ENCODE measurements around the gene KIF26B. TPM values are rescaled to one million over a fixed set of nuclear protein-coding genes. Genes with fewer than 3 reads are reported as not detected.

KIF26B gene
- polyA plus RNA-seq, 1 donor from 2014 or later = 6.3 TPM

DNA sequence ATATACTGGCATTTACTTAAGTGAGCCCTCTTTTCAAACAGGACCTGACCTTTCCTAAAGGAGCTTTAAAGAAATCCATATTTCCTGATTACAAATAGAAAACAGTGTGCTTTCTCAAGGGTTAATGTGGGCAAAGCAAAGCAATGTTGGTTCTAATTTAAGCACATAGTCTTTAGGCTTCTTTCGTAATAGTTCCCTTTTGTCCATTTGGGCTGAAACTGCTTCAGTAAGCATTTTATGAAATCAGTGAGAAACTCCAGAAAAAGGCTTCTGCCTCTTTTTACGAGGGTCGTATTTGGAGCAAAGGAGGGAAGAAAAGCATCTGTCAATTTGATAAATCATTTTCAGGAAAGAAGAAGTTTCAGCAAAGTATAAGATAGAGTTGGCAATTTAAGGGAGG lies 331.2 kb downstream of the KIF26B start:
- no peak overlapping the region for H3K9ac ChIP-seq (ENCODE audit: low read length)
- no peaks in the 10 kb centered on the region for H3K9me2 ChIP-seq (ENCODE audit: insufficient read depth, low read length)
- no peak for TF ChIP-seq EZH2 (IDR thresholded peaks at IDR 0.05; ENCODE audit: borderline replicate concordance, insufficient read depth, low read length, poor library complexity, severe bottlenecking)
- no peaks in the 10 kb centered on the region for H3K9me3 ChIP-seq (ENCODE audit: low read length)
- no peaks in the 10 kb centered on the region for H3K79me2 ChIP-seq (replicated peaks; ENCODE audit: insufficient read depth, low read length)
- no peak overlapping the region for H2AFZ ChIP-seq (ENCODE audit: low read depth, low read length)
- H3K4me3 ChIP-seq (ENCODE audit: low read length) = no peak overlapping the region
- H3K27ac ChIP-seq (ENCODE audit: low read length) = no peak overlapping the region
- H3F3A ChIP-seq (ENCODE audit: insufficient read depth, low read length, poor library complexity, severe bottlenecking) = no peaks in the 10 kb centered on the region
- H4K20me1 ChIP-seq (ENCODE audit: insufficient read depth) = no peaks in the 10 kb centered on the region
- no peak overlapping the region for H3K4me2 ChIP-seq (ENCODE audit: low read length)
- no peaks in the 10 kb centered on the region for H3K27me3 ChIP-seq (ENCODE audit: insufficient read depth, low read depth, low read length)
- no peaks in the 10 kb centered on the region for H3K36me3 ChIP-seq (ENCODE audit: insufficient read depth, low read length)

DNA sequence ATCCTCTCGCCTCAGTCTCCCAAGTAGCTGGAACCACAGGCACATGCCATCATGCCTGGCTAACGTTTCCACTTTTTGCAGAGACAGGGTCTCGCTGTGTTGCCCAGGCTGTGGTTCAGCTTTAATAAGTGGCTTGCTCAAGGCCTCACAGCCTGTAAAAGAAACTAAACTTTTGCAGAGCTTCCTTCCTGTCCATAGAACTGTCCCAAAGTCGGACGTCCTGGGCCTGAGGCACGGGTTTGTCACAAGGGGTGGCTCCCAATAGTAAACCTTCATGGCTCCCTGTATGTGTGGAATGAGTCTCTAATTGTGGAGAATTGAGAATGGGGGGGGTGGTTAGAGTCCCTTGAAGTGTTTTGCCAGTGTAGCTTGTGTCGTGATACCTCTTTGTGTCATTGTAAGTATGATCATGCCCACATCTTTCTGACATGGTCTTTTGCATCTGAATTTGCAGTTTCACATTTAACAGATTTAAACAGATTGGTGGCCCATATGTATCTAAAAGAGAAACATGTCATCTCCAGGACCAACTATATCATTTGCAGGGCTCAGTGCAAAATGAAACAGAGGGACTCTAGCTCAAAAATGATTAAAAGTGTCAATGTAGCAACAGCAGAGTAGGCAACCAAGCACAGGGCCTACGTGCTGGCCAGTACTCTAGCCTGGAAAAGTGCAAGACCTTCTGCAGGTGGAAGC lies 332.1 kb downstream of the KIF26B start:
- no peaks in the 10 kb centered on the region for H3F3A ChIP-seq (ENCODE audit: insufficient read depth, low read length, poor library complexity, severe bottlenecking)
- no peaks in the 10 kb centered on the region for H3K9me2 ChIP-seq (ENCODE audit: insufficient read depth, low read length)
- no peak overlapping the region for H3K9ac ChIP-seq (ENCODE audit: low read length)
- no peaks in the 10 kb centered on the region for H3K36me3 ChIP-seq (ENCODE audit: insufficient read depth, low read length)
- H3K27ac ChIP-seq (ENCODE audit: low read length) = no peak overlapping the region
- H3K79me2 ChIP-seq (replicated peaks; ENCODE audit: insufficient read depth, low read length) = no peaks in the 10 kb centered on the region
- H4K20me1 ChIP-seq (ENCODE audit: insufficient read depth) = no peaks in the 10 kb centered on the region
- no peak overlapping the region for H3K4me2 ChIP-seq (ENCODE audit: low read length)
- no peak for TF ChIP-seq EZH2 (IDR thresholded peaks at IDR 0.05; ENCODE audit: borderline replicate concordance, insufficient read depth, low read length, poor library complexity, severe bottlenecking)
- TF ChIP-seq, protein P1, sequence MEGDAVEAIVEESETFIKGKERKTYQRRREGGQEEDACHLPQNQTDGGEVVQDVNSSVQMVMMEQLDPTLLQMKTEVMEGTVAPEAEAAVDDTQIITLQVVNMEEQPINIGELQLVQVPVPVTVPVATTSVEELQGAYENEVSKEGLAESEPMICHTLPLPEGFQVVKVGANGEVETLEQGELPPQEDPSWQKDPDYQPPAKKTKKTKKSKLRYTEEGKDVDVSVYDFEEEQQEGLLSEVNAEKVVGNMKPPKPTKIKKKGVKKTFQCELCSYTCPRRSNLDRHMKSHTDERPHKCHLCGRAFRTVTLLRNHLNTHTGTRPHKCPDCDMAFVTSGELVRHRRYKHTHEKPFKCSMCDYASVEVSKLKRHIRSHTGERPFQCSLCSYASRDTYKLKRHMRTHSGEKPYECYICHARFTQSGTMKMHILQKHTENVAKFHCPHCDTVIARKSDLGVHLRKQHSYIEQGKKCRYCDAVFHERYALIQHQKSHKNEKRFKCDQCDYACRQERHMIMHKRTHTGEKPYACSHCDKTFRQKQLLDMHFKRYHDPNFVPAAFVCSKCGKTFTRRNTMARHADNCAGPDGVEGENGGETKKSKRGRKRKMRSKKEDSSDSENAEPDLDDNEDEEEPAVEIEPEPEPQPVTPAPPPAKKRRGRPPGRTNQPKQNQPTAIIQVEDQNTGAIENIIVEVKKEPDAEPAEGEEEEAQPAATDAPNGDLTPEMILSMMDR (IDR thresholded peaks at IDR 0.05; ENCODE audit: poor library complexity, severe bottlenecking) = no peak
- no peak for TF ChIP-seq TAF1 (IDR thresholded peaks at IDR 0.05; ENCODE audit: low read depth)
- no peak for TF ChIP-seq POLR2AphosphoS5 (IDR thresholded peaks at IDR 0.05)
- TF ChIP-seq, protein P2, sequence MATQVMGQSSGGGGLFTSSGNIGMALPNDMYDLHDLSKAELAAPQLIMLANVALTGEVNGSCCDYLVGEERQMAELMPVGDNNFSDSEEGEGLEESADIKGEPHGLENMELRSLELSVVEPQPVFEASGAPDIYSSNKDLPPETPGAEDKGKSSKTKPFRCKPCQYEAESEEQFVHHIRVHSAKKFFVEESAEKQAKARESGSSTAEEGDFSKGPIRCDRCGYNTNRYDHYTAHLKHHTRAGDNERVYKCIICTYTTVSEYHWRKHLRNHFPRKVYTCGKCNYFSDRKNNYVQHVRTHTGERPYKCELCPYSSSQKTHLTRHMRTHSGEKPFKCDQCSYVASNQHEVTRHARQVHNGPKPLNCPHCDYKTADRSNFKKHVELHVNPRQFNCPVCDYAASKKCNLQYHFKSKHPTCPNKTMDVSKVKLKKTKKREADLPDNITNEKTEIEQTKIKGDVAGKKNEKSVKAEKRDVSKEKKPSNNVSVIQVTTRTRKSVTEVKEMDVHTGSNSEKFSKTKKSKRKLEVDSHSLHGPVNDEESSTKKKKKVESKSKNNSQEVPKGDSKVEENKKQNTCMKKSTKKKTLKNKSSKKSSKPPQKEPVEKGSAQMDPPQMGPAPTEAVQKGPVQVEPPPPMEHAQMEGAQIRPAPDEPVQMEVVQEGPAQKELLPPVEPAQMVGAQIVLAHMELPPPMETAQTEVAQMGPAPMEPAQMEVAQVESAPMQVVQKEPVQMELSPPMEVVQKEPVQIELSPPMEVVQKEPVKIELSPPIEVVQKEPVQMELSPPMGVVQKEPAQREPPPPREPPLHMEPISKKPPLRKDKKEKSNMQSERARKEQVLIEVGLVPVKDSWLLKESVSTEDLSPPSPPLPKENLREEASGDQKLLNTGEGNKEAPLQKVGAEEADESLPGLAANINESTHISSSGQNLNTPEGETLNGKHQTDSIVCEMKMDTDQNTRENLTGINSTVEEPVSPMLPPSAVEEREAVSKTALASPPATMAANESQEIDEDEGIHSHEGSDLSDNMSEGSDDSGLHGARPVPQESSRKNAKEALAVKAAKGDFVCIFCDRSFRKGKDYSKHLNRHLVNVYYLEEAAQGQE (IDR thresholded peaks at IDR 0.05; ENCODE audit: borderline replicate concordance) = no peak
- TF ChIP-seq RAD21 (conservative IDR thresholded peaks at IDR 0.05) = no peak
- TF ChIP-seq EP300 (conservative IDR thresholded peaks at IDR 0.05; ENCODE audit: poor library complexity, severe bottlenecking) = no peak
- no peak for TF ChIP-seq MXI1 (conservative IDR thresholded peaks at IDR 0.05; ENCODE audit: poor library complexity, severe bottlenecking)
- TF ChIP-seq SMC3 (conservative IDR thresholded peaks at IDR 0.05; ENCODE audit: poor library complexity) = no peak
- H2AFZ ChIP-seq (ENCODE audit: low read depth, low read length) = no peak overlapping the region
- no peaks in the 10 kb centered on the region for H3K9me3 ChIP-seq (ENCODE audit: low read length)
- no peaks in the 10 kb centered on the region for H3K27me3 ChIP-seq (ENCODE audit: insufficient read depth, low read depth, low read length)
- no peak overlapping the region for H3K4me3 ChIP-seq (ENCODE audit: low read length)

Measured in neural cell (in vitro differentiated cells).